Measurements from ENCODE around the gene AGBL4.
"Not testable (repeated sequence)": the region's sequence is repeated elsewhere in the genome, so short reads cannot be mapped to it uniquely, and the experiment has no call there.

AGBL4 gene

DNA sequence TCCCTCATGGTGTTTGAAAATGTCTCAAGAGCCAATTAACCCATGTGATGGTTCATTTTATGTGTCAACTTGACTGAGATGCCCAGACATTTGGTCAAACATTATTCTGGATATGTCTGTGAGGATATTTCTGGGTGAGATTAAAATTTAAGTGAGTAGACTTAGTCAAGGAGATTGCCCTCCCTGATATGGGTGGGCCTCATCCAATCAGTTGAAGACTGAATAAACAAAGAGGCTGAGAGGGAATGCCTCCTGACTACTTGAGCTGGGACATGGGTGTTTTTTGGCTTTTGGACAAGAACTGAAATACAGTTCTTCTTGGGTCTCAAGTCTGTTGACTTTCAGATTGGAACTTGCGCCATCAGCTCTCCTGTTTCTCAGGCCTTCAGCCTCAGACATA is 1462.3 kb downstream of the AGBL4 start:
- DNase-seq: no peak

- DNase-seq: no peak
Measured at GRCh38 chr1:48560577-48560976, 1463.2 kb downstream of the AGBL4 start.

DNA sequence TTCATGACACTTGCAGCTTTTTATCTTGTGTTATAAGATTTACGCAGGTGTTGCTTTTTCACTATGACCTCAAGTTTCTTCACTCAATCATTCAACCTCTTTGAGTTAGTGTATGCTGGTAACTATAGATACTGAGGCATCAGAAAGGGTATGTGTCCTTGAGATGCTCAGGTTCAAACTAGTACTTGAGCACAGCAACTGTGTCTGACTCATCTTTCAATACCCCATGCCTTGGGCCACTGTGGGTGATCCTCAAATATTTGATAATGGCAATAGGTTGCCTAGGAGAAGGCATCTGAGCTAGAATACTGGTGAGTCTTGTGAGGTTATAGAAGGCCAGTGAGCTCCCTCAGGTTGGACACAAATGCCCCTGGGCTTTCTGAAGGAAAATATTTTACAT is 1463.6 kb downstream of the AGBL4 start:
- no peak for DNase-seq

- DNase-seq: no peak
Measured at GRCh38 chr1:48558366-48558765, 1465.4 kb downstream of the AGBL4 start.

- DNase-seq: no peak
Measured at GRCh38 chr1:48556186-48556850, 1467.4 kb downstream of the AGBL4 start.

GRCh38 chr1:48555271-48555670 is 1468.5 kb downstream of the AGBL4 start:
- DNase-seq: no peak

GRCh38 chr1:48552903-48553606 is 1470.7 kb downstream of the AGBL4 start:
- no peak for DNase-seq

DNA sequence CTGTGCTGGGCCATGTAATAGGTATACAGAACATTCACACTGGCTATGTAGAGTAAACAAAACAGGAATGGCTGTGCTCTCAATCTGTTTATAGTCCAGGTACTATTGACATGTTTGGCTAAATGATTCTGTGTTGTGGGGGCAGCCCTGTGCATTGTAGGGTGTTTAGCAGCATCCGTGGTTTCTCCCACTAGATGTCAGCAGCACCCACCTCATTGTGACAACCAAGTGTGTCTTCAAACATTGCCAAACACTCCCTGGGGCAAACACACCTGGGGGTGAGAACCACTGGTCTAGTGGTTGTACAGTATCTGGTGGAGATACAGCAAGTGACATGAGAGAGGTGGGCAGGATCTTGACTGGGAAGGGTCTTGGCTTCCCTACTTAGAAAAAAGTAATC is 1471.3 kb downstream of the AGBL4 start:
- no peak for DNase-seq

GRCh38 chr1:48548985-48549384 is 1474.8 kb downstream of the AGBL4 start:
- no peak for DNase-seq

GRCh38 chr1:48547561-48548220 is 1476.1 kb downstream of the AGBL4 start:
- no peak for DNase-seq

DNA sequence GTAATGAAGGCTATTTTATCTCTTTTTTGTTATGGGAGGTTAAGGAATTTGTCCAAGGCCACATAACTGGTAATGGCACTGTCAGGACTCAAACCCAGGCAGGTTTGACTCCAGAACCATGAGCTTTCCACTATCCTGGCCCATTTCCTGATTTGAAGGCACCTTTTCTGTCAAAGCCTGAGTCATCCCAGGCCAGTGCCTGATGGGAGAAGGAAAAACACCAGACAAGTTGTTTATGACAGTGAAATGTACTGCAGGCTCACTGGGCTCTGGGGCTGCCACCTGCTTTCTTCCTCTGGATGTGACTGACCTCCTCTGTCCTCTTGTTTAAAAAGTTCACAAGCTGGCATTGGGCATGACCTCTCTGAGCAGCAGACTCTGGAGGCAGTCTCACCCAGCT is 1479.9 kb downstream of the AGBL4 start:
- no peak for DNase-seq

DNA sequence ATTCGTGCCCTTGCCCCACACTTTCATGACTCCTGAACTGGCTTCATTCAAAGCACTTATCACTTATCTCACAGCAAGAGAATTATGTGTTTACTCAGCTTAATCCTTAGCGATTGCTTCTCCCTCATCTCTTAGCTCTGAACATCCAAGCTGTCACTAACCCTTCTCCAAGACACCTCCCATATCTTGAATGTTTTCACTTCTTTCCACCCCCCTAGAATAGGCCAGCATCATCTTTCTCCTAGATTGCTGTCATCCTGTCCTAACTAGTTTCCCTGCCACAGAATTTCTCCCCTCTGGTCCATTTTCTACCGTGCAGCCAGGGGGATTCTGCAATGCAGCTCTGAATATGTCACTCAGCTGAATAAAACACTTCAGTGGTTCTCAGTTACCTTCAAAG is 1483.2 kb downstream of the AGBL4 start:
- no peak for DNase-seq

DNA sequence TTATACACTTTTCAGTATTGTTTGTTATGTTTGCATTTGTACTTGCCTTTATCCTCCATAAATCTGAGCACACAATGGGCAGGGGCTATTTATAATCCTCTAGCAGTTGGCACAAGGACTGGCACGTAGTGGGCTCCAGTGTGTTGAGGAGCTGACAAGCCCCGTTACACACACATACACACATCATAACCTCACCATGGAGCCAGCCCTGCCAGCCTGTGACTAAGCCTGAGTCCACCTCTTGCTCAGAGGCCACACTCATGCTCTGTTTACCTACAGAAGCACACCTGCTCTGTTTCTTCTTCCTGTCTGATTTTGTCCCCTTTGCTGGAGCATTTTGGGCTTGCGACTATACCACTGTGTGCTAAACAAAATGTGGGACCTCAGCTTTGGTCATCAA is 1487.3 kb downstream of the AGBL4 start:
- DNase-seq: no peak

- DNase-seq: no peak
Measured at GRCh38 chr1:48532976-48533375, 1490.8 kb downstream of the AGBL4 start.

DNA sequence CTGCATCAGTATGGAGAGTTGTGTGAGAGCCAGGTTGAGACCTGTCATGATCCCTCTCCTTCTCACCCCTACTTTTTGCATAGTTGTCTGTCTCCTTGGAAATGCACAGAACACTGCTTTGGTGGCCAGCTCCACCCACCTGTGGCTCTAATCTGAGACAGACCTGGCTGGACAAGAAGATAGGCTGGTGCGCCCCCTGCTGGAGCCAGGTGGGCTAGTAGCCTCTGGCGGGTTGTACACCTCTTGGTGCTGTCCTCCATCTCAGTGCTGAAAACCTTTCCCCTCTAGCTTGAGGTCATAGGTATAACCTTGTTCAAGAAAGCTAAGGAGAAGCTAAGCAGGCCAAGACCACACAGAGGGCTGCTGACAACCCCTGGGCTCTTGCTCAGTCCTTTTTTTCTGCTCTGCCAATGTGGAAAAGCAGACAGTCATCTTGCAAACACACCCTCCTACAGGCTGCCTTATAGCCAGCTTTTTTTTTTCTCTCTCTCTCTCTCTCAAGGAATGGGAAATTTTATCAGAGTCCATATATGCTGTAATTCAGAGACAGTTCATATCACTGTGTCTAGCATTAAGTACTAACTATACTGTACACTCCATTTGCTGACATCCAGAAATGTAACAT is 1492.9 kb downstream of the AGBL4 start:
- peak; percentile 77 for DNase-seq

DNA sequence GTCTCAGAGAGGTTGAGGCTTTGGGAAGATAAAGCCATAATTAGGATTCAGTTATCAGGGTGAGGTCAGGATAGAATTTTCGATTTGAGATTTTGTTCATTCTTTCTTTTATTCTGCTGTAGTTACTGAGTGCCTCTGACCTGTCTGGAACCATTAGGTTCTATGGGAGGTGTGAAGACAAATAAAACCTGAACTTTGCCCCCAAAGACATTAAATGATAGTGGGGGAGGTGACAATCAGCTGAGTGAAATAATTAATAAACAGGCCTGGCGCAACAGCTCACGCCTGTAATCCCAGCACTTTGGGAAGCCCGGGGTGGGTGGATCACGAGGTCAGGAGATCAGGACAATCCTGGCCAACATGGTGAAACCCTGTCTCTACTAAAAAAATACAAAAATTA is 1496.7 kb downstream of the AGBL4 start:
- no peak for DNase-seq

GRCh38 chr1:48526008-48526710 is 1497.6 kb downstream of the AGBL4 start:
- no peak for DNase-seq

- DNase-seq: no peak
Measured at GRCh38 chr1:48524892-48525467, 1498.8 kb downstream of the AGBL4 start.

GRCh38 chr1:48523558-48523957 is 1500.2 kb downstream of the AGBL4 start:
- no peak for DNase-seq

DNA sequence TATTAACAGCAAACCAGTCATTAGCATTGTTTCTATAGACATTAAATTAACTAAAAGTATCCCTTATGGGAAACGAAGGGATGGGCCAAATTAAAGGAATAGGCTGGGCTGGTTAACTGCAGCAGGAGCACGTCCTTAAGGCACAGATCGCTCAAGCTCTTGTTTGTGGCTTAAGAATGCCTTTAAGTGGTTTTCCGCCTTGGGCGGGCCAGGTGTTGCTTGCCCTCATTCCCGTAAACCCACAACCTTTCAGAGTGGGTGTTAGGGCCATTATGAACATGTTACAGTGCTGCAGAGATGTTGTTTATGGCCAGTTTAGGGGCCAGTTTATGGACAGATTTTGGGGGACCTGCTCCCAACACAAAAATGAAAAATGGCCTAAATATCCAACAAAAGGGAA is 1503.9 kb downstream of the AGBL4 start:
- not testable (repeated sequence) for DNase-seq

- no peak for DNase-seq
Measured at GRCh38 chr1:48506870-48507269, 1516.9 kb downstream of the AGBL4 start.

DNA sequence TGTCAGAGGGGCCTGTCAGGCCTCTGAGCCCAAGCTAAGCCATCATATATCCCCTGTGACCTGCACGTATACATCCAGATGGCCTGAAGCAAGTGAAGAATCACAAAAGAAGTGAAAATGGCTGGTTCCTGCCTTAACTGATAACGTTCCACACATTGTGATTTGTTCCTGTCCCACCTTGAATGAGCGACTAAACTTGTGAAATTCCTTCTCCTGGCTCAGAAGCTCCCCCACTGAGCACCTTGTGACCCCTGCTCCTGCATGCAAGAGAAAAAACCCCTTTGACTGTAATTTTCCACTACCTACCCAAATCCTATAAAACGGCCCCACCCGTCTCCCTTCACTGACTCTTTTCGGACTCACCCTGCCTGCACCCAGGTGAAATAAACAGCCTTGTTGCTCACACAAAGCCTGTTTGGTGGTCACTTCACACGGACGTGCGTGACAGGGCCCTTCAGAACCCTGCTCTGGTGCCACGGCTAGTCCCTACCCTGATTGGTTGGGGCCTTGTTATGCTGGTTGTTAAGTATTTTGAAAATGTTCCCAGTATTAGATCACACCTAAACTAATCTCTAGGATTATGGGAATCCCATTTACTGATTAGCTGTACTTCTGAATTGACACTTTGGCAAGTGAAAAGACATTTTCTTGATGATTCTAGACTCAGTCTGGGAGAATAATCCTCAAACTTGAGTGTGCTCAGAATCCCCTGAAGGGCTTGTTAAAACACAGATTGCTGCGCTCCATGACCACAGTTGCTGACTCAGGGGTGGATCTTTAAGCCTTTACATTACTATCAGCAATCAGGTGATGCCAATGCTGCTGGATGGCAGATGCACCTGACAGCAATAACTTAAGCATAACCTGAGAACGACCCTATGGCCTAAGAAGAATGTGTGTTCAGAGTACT is 1523.0 kb downstream of the AGBL4 start:
- no peak for DNase-seq

Data from stimulated activated CD8-positive, alpha-beta memory T cell treated with anti-CD3 and anti-CD28 coated beads, Interleukin-4, amount 100 ng/mL, for 48 hours (primary cell).